Esophagus squamous epithelium (tissue), 4 donors: ENCODE results near the gene RCAN2.

Experiments used
- CTCF ChIP-seq, 6 experiments: fragments of 450-650 bp in 4 of 6; fragments of 200-600 bp in 2 of 6; sonication (generic) in 2 of 6; IDR thresholded peaks; one replicate each; pipeline ENCODE4 v1.5.1; 2016 to 2019; ENCODE audit warnings: antibody characterized with exemption in 6 of 6, mild to moderate bottlenecking in 4 of 6, moderate library complexity in 4 of 6
- POLR2A ChIP-seq, 4 donors: fragments of 450-650 bp; IDR thresholded peaks; one replicate each; pipeline ENCODE4 v1.6.1; 2017; ENCODE audit warnings: antibody characterized with exemption in 4 of 4, mild to moderate bottlenecking in 4 of 4, moderate library complexity in 3 of 4

- no peak for TF ChIP-seq CTCF (IDR thresholded peaks at IDR 0.05)
- no peak for TF ChIP-seq POLR2A (IDR thresholded peaks at IDR 0.05)
Observed at GRCh38 chr6:46246081-46246480, 245.2 kb downstream of the RCAN2 start.
